ENCODE data around the gene PRPSAP1.
"Not testable (repeated sequence)": the region's sequence is repeated elsewhere in the genome, so short reads cannot be mapped to it uniquely, and the experiment has no call there.

Gene PRPSAP1

GRCh38 chr17:76359776-76360175 lies 6.1 kb upstream of the PRPSAP1 start:
- FAIRE-seq, result not testable (repeated sequence)

GRCh38 chr17:76359375-76359774 lies 5.7 kb upstream of the PRPSAP1 start:
- no peak for FAIRE-seq

GRCh38 chr17:76357597-76358158 lies 4.0 kb upstream of the PRPSAP1 start:
- FAIRE-seq, result no peak

DNA sequence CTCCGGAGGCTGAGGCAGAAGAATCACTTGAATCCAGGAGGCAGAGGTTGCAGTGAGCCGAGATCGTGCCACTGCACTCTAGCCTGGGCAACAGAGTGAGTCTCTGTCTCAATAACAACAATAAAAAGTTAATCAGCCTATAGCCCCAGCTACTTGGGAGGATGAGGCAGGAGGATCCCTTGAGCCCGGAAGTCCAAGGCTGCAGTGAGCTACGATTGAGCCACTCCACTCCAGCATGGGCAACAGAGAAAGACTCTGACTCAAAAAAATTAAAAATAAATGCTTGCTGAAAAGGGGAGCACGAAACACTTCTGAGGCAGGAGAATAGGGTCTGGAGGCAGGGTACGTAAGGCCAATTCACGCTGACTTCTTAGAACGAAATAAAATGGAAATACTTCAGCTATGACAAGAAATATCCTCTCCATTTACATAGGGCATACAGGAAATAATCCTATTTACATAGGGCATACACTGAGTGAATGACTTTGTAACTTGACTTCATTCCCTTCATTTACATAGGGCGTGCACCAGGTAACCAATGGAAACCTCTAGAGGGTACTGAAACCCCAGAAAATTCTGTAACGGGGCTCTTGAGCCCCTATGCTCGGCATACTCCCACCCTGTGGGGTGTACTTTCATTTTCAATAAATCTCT lies 3.2 kb upstream of the PRPSAP1 start:
- no peak for FAIRE-seq

DNA sequence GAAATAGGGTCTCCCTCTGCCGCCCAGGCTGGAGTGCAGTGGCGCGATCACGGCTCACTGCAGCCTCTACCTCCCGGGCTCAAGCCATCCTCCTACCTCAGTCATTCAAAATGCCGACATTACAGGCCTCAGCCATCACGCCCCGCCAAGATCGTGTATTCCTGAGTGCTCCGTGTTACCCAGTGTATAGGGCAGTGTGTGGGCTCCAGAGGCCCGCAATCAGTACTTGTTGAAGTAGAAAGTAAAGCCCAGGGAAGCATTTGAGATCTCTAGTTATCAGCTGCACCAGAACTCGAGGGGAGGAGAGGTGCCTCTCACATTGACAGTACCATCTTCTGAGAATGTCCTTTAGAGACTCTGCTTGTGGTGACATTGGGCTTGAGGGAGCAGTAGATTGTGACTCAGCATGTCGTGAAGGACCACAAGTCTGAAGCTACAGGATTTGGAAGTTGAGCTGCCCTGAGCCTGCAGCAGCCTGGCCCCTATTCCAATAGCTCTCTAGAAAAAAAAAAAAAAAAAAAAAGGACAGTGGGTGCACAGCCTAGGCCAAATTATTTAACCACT lies 1.1 kb upstream of the PRPSAP1 start:
- FAIRE-seq, result no peak

GRCh38 chr17:76354317-76354729 lies 607 bp upstream of the PRPSAP1 start:
- FAIRE-seq, result no peak

- no peak for FAIRE-seq
Measured at GRCh38 chr17:76353004-76353598, 615 bp downstream of the PRPSAP1 start.

DNA sequence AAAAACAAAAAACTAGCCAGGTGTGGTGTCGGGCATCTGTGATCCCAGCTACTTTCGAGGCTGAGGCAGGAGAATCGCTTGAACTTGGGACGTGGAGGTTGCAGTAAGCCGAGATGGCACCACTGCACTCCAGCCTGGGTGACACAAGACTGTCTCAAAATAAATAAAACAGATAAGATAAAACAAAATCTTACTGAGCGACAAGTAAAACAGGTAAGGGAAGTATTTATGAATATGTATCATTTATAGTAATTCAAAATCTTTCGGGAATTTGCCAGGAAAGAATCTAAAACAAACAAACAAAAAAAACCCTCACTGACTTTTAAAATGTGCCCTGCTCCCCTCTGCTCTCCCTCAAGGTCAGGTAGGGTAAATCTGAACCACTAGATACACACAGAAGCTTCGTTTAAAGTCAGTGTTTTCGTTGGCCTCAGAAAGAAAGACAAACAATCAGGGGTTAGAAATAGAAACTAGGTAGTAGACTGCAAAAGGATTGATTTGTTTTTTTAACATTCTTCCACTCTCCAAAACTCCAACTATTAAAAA lies 2.1 kb downstream of the PRPSAP1 start:
- FAIRE-seq, result no peak

GRCh38 chr17:76350463-76350862 lies 3.3 kb downstream of the PRPSAP1 start:
- no peak for FAIRE-seq

DNA sequence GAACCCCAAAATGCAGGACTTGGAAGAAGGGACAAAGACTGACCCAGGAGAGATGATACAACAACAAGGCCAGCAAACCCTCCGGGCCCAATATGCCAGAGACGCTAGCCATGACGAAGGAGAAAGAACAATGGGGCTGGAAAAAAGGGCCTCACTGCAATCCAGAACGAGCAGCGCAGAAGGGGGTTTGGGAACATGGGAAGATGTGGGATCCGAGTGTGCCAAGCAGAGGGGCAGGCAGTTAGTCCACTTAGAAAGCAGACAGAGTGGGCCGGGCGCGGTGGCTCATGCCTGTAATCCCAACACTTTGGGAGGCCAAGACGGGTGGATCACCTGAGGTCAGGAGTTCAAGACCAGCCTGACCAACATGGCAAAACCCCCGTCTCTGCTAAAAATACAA lies 6.8 kb downstream of the PRPSAP1 start:
- FAIRE-seq, result not testable (repeated sequence)

DNA sequence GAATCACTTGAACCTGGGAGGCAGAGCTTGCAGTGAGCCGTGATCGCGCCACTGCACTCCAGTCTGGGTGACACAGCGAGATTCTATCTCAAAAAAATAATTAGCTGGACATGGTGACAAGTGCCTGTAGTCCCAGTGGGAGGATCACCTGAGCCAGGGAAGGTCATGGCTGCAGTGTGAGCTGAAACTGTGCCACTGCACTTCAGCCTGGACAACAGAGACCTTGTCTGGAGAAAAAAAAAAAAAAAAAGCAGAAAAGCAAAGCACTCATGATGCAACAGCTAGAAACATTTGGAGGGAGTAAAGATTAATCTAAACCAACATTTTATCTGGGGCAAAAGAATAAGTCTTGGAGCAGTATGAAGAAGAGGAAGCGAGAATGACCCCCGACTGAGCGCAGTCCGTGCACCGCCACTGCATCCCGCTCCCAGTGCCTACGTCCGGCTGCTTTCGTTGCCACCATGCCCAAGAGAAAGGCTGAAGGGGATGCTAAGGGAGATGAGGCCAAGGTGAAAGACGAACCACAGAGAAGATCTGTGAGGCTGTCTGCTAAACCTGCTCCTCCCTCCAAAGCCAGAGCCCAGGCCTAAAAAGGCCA lies 8.2 kb downstream of the PRPSAP1 start:
- no peak for FAIRE-seq

DNA sequence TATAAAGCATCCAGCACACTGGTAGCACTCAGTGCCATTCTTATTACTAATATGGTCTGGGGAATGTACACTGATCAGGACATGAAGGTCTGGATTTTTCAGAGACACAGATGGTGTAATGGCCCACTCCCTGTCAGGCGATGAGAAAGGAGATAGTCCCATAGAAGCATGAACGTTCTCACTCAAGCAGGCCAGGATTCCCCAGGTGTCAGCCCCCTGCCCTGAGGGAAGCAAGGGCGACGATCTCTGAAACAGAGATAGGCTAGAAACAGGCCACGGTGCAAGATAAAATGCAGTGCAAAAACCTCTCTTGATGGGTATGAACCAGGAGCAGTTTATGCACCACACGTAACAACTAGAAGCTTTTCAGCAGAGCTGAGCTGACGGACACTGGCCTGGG lies 10.6 kb downstream of the PRPSAP1 start:
- no peak for FAIRE-seq

GRCh38 chr17:76341301-76341700 lies 12.4 kb downstream of the PRPSAP1 start:
- no peak for FAIRE-seq

DNA sequence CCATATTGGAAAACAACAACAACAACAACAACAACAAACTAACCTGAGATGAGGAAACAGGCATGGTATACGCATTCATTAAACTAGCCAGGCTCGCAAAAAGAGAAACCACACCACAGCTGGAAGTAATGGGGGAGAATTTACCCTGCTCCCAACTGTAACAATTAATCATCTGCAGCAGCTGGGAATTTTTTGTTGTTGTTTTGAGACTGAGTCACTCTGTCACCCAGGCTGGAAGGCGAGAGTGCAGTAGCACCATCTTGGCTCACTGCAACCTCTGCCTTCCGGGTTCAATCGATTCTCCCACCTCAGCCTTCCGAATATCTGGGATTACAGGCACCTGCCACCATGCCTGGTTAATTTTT lies 16.3 kb downstream of the PRPSAP1 start:
- no peak for FAIRE-seq

GRCh38 chr17:76336756-76337412 lies 16.8 kb downstream of the PRPSAP1 start:
- FAIRE-seq, result no peak

- no peak for FAIRE-seq
Measured at GRCh38 chr17:76335716-76336381, 17.9 kb downstream of the PRPSAP1 start.

- FAIRE-seq, result no peak
Measured at GRCh38 chr17:76333673-76334505, 19.8 kb downstream of the PRPSAP1 start.

- FAIRE-seq, result no peak
Measured at GRCh38 chr17:76331083-76331482, 22.6 kb downstream of the PRPSAP1 start.

GRCh38 chr17:76329664-76330063 lies 24.1 kb downstream of the PRPSAP1 start:
- FAIRE-seq, result no peak

DNA sequence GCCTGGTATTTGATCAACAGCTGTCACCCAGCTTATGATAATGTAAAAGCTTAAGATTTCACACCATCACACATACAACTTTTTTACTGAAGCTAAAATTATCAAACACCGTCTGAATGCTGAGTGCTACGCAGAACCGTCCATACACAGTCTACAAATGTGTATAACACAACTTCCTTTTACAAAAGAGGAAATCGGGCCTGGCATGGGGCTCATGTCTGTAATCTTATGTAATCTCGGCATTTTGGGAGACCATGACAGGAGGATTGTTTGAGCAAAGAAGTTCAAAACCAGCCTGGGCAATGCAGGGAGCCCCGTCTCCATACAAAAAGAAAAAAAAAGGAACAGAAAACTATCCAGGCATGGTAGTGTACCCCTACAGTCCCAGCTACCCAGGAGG lies 26.0 kb downstream of the PRPSAP1 start:
- no peak for FAIRE-seq

DNA sequence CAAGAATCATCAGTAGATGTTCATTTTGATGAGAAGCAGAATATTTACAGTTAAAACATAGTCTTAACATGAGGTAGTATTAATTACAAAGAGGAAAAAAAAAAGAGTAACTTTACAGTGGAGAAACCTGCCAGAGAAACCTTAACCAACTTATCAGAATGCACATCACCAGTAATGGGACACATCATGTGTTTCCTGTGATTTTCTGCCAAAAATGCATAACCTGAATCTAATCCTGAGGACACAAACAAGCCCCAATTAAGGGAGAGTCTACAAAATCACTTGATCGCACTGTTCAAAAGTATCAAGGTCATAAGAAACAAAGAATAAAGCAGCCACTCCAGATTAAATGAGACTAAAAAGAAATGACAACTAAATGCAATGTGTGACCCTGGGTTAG lies 27.4 kb downstream of the PRPSAP1 start:
- no peak for FAIRE-seq
